Adrenal gland (tissue), 5 donors: ENCODE results near the gene HSBP1.

Experiments
- CTCF ChIP-seq, 6 experiments: fragments of 450-650 bp in 4 of 6; fragments of 200-600 bp in 2 of 6; sonication (generic) in 1 of 6; IDR thresholded peaks; 1 replicate in 5 of 6; 2 replicates in 1 of 6; pipeline versions ENCODE4 v1.5.1 to v1.8.0; 2016 to 2021; ENCODE audit warnings: antibody characterized with exemption in 6 of 6, mild to moderate bottlenecking in 2 of 6, moderate library complexity in 1 of 6
- POLR2A ChIP-seq, 2 donors: fragments of 450-650 bp; IDR thresholded peaks; one replicate each; pipeline ENCODE4 v1.6.1; 2017; ENCODE audit warnings: antibody characterized with exemption in 2 of 2, mild to moderate bottlenecking in 2 of 2, moderate library complexity in 1 of 2
- donor health status: DM: no; HTN: no; CAD: no.

- TF ChIP-seq CTCF (IDR thresholded peaks at IDR 0.05) (no peak), POLR2A (IDR thresholded peaks at IDR 0.05) (no peak)
These were observed 6.3 kb downstream of the HSBP1 start for GRCh38 chr16:83813823-83814658.
